DOHH2 (cell line): Measurements from ENCODE around the gene PHC1.

ENCODE experiments used
- H3F3A ChIP-seq: fragments of 200-600 bp; sonication (generic), shearing (Covaris generic); 2 replicates; pipeline ENCODE4 v1.6.0; 2016; ENCODE audit warnings: antibody characterized with exemption, mild to moderate bottlenecking; ENCODE audit not compliant: control insufficient read depth, insufficient read depth
- H3K27ac ChIP-seq: fragments of 200-600 bp; sonication (generic); 2 replicates; pipeline ENCODE4 v1.5.1; 2014; ENCODE audit warnings: low read depth, mild to moderate bottlenecking, low read length, moderate library complexity
- H3K27me3 ChIP-seq: fragments of 200-600 bp; sonication (generic); 2 replicates; pipeline ENCODE4 v1.6.1; 2014; ENCODE audit warnings: mild to moderate bottlenecking, low read length, mixed read lengths; ENCODE audit not compliant: control insufficient read depth
- H3K36me3 ChIP-seq: fragments of 200-600 bp; sonication (generic); 2 replicates; pipeline ENCODE4 v1.6.1; 2014; ENCODE audit warnings: mild to moderate bottlenecking, low read length, moderate library complexity, mixed read lengths; ENCODE audit not compliant: control insufficient read depth
- H3K4me1 ChIP-seq: fragments of 200-600 bp; sonication (generic); 2 replicates; pipeline ENCODE4 v1.6.1; 2014; ENCODE audit warnings: mild to moderate bottlenecking, low read length, mixed read lengths; ENCODE audit not compliant: control insufficient read depth
- H3K4me2 ChIP-seq: fragments of 200-600 bp; sonication (generic); 2 replicates; pipeline ENCODE4 v1.6.0; 2014; ENCODE audit warnings: mild to moderate bottlenecking, low read length, moderate library complexity
- H3K4me3 ChIP-seq: fragments of 200-600 bp; sonication (generic); 2 replicates; pipeline ENCODE4 v1.5.1; 2014; ENCODE audit warnings: mild to moderate bottlenecking, low read length, mixed read lengths
- H3K79me2 ChIP-seq: fragments of 200-600 bp; sonication (generic); 2 replicates; pipeline ENCODE4 v1.6.1; 2014; ENCODE audit warnings: mild to moderate bottlenecking, low read length, mixed read lengths; ENCODE audit not compliant: control insufficient read depth
- H3K9me2 ChIP-seq: fragments of 200-600 bp; sonication (generic); replicated peaks from 2 replicates; pipeline ENCODE4 v1.6.1; 2014; ENCODE audit warnings: mild to moderate bottlenecking, low read length, mixed read lengths; ENCODE audit not compliant: control insufficient read depth
- H3K9me3 ChIP-seq: fragments of 200-600 bp; sonication (generic); 2 replicates; pipeline ENCODE4 v1.6.1; 2014; ENCODE audit warnings: antibody characterized with exemption, low read length, mixed read lengths; ENCODE audit not compliant: control insufficient read depth, insufficient read depth
- H4K20me1 ChIP-seq: fragments of 200-600 bp; sonication (generic); 2 replicates; pipeline ENCODE4 v1.6.0; 2014; ENCODE audit warnings: low read depth, mild to moderate bottlenecking, antibody characterized with exemption, low read length, moderate library complexity; ENCODE audit not compliant: control insufficient read depth, insufficient read depth
- CTCF ChIP-seq: fragments of 200-600 bp; sonication (generic); IDR thresholded peaks from one replicate; pipeline ENCODE4 v1.5.1; 2014; ENCODE audit warnings: antibody characterized with exemption, mild to moderate bottlenecking, low read depth, low read length; ENCODE audit not compliant: poor library complexity, severe bottlenecking
- EZH2phosphoT487 ChIP-seq: fragments of 200-600 bp; sonication (generic); IDR thresholded peaks from 2 replicates; pipeline ENCODE4 v1.6.1; 2017; ENCODE audit warnings: borderline replicate concordance, mild to moderate bottlenecking, antibody characterized with exemption, low read length, moderate library complexity, mixed read lengths

PHC1 gene

DNA sequence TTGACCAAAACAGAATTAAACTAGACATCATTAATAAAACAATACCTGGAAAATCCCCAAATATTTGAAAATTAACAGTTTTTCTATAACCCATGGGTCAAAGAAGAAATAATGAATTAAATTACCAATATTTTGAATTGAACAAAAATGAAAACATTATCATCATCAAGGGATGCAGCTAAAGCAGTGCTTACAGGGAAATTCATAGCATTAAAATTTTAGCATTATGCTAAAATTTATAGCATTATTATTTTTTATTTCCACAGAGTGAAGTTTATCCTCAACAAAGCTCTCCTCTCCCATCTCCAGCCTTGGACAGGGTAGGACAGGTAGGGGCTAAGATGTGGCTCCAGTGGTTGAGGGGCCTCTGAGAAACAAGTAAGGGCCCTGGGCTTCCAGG is 54.5 kb downstream of the PHC1 start:
- Histone ChIP-seq H3K79me2 (no peaks in the 10 kb centered on the region), H3K9me2 (no peaks in the 10 kb centered on the region)
- no peak for TF ChIP-seq EZH2phosphoT487
- TF ChIP-seq CTCF: no peak

DNA sequence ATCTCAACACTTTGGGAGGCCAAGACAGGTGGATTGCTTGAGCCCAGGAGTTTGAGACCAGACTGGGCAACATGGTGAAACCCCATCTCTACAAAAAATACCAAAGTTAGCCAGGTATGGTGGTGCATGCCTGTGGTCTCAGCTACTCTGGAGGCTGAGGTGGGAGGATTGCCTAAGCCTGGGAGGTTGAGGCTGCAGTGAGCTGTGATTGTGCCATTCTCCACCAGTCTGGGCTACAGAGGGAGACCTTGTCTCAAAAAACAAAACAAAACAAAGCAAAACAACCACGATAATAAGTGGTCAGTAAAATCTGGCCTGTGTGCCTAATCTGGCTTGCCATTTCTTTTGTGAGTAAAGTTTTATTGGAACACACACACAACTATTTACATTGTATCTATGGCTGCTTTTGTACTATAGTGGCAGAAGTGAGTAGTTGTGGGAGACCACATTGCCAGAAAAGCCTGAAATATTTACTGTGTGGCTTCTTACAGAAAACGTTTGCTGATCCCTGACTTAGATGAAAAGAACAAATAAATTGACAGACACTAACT is 55.6 kb downstream of the PHC1 start:
- H3K9me2 ChIP-seq: no peaks in the 10 kb centered on the region
- no peak overlapping the region for H3K4me2 ChIP-seq
- H3K9me3 ChIP-seq: peaks cover 15% of the 10 kb centered on the region; the same call in 1 of the 2 replicates
- no peaks in the 10 kb centered on the region for H3K27me3 ChIP-seq
- H3K27ac ChIP-seq: no peak overlapping the region
- no peak overlapping the region for H3K4me3 ChIP-seq
- H3K79me2 ChIP-seq: no peaks in the 10 kb centered on the region
- TF ChIP-seq CTCF: no peak
- TF ChIP-seq EZH2phosphoT487: no peak
- H3K4me1 ChIP-seq: no peaks in the 10 kb centered on the region
- peaks cover 3% of the 10 kb centered on the region; the same call in 1 of the 2 replicates for H3F3A ChIP-seq
- H3K36me3 ChIP-seq: no peaks in the 10 kb centered on the region
- no peaks in the 10 kb centered on the region for H4K20me1 ChIP-seq

More for the DNA sequence above, 54.5 kb downstream of the PHC1 start:
- H3K36me3 ChIP-seq: no peaks in the 10 kb centered on the region
- peaks cover 3% of the 10 kb centered on the region; the same call in 1 of the 2 replicates for H3F3A ChIP-seq
- H3K4me3 ChIP-seq: no peak overlapping the region
- H4K20me1 ChIP-seq: no peaks in the 10 kb centered on the region
- H3K4me1 ChIP-seq: no peaks in the 10 kb centered on the region
- no peak overlapping the region for H3K4me2 ChIP-seq
- H3K27ac ChIP-seq: no peak overlapping the region
- peaks cover 15% of the 10 kb centered on the region; the same call in 1 of the 2 replicates for H3K9me3 ChIP-seq
- no peaks in the 10 kb centered on the region for H3K27me3 ChIP-seq

DNA sequence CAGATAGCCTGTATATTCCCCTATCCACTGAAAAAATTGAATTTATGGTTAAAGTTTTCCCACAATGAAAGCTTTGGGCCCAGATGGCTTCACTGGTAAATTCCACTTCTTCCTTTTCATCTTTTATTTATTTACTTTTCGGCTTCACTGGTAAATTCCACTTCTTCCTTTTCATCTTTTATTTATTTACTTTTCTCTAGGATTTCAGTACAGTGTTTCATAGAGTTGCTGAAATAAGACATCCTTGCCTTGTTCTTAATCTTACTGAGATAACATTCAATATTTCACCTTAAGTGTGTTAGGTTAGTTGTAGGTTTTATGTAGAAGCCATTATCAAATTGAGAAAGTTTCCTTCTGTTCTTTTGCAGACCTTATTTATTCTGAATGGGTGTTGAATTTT is 56.1 kb downstream of the PHC1 start:
- Histone ChIP-seq H3K4me1 (no peaks in the 10 kb centered on the region), H4K20me1 (no peaks in the 10 kb centered on the region), H3K9me2 (no peaks in the 10 kb centered on the region), H3K27ac (no peak overlapping the region), H3K9me3 (peaks cover 15% of the 10 kb centered on the region; the same call in 1 of the 2 replicates), H3K4me2 (no peak overlapping the region), H3K36me3 (no peaks in the 10 kb centered on the region), H3K27me3 (no peaks in the 10 kb centered on the region), H3K4me3 (no peak overlapping the region), H3F3A (peaks cover 3% of the 10 kb centered on the region; the same call in 1 of the 2 replicates), H3K79me2 (no peaks in the 10 kb centered on the region)
- TF ChIP-seq CTCF: no peak
- no peak for TF ChIP-seq EZH2phosphoT487
